NCI-H2029 treated with DMSO at 0.1 percent for 48 hours (cell line): ENCODE measurements around the gene ATP5F1D.

Experiments
- DNase-seq: peaks from one replicate; lab custom pipeline; 2025; lab: John Stamatoyannopoulos, UW

Gene ATP5F1D

GRCh38 chr19:1270854-1271527, 29.4 kb downstream of the ATP5F1D start:
- no peak for DNase-seq

GRCh38 chr19:1271528-1272422, 30.2 kb downstream of the ATP5F1D start:
- no peak for DNase-seq

GRCh38 chr19:1272423-1273262, 31.1 kb downstream of the ATP5F1D start:
- DNase-seq = no peak

GRCh38 chr19:1273263-1274041, 31.9 kb downstream of the ATP5F1D start:
- no peak for DNase-seq

GRCh38 chr19:1274081-1274851, 32.7 kb downstream of the ATP5F1D start:
- DNase-seq = no peak

- DNase-seq = no peak
Measured at GRCh38 chr19:1274852-1275259, 33.3 kb downstream of the ATP5F1D start.

- DNase-seq = peak; percentile 73
Measured at GRCh38 chr19:1275260-1275975, 33.9 kb downstream of the ATP5F1D start, which contains the start of gene FAM174C. TSS of gene FAM174C (plus strand) at chr19:1275530. CDS start at chr19:1275550, 20 bp downstream.

- no peak for DNase-seq
Measured at GRCh38 chr19:1275976-1276627, 34.6 kb downstream of the ATP5F1D start.

GRCh38 chr19:1276628-1277022, 35.1 kb downstream of the ATP5F1D start:
- no peak for DNase-seq

GRCh38 chr19:1277061-1277460, 35.5 kb downstream of the ATP5F1D start:
- DNase-seq = no peak

- DNase-seq = no peak
Measured at GRCh38 chr19:1278074-1278473, 36.5 kb downstream of the ATP5F1D start.

GRCh38 chr19:1278713-1279660, 37.4 kb downstream of the ATP5F1D start:
- DNase-seq = no peak

GRCh38 chr19:1279782-1280341, 38.3 kb downstream of the ATP5F1D start:
- peak; percentile 30 for DNase-seq

- no peak for DNase-seq
Measured at GRCh38 chr19:1280636-1281568, 39.4 kb downstream of the ATP5F1D start.

GRCh38 chr19:1281569-1282287, 40.2 kb downstream of the ATP5F1D start:
- DNase-seq = no peak

GRCh38 chr19:1282588-1283206, 41.1 kb downstream of the ATP5F1D start:
- DNase-seq = no peak
